Activated CD4-positive, alpha-beta T cell treated with anti-CD3 and anti-CD28 coated beads for 36 hours (primary cell): ENCODE results near the gene AK4. TPM values are rescaled to one million over a fixed set of nuclear protein-coding genes. Genes with fewer than 3 reads are reported as not detected.
A peak's percentile ranks its signal among the peaks of the same experiment; 100 is the strongest.

ENCODE experiments used
- ATAC-seq: fragments of 200-7000 bp; cut with Tn5 transposase; one replicate; pipeline ENCODE4 v1.10.0; 2021; ENCODE audit warnings: mild to moderate bottlenecking, moderate library complexity
- CTCF ChIA-PET: fragments of 350-600 bp; sonication (Branson Sonifier 250); formaldehyde crosslinking; loops from one replicate; lab custom pipeline; 2021; ENCODE audit warnings: antibody characterized with exemption; lab: Charles Lee
- POLR2A ChIA-PET: fragments of 350-600 bp; sonication (Branson Sonifier 250); formaldehyde crosslinking; loops from one replicate; lab custom pipeline; 2021; ENCODE audit warnings: antibody characterized with exemption, inconsistent platforms; lab: Charles Lee
- DNase-seq: peaks from one replicate; pipeline ENCODE4 v3.0.0-alpha.2; 2020
- H3K27ac Mint-ChIP-seq: one replicate; pipeline ENCODE4 v1.8.0; 2021; ENCODE audit warnings: mixed read lengths
- H3K27me3 Mint-ChIP-seq: one replicate; pipeline ENCODE4 v1.8.0; 2021; ENCODE audit warnings: mixed read lengths
- H3K36me3 Mint-ChIP-seq: one replicate; pipeline ENCODE4 v1.8.0; 2021; ENCODE audit warnings: low read depth, mixed read lengths
- H3K4me1 Mint-ChIP-seq: one replicate; pipeline ENCODE4 v1.8.0; 2021; ENCODE audit warnings: mixed read lengths
- H3K4me3 Mint-ChIP-seq: one replicate; pipeline ENCODE4 v1.8.0; 2021; ENCODE audit warnings: mild to moderate bottlenecking, moderate library complexity, mixed read lengths
- H3K9me3 Mint-ChIP-seq: one replicate; pipeline ENCODE4 v1.8.0; 2021; ENCODE audit warnings: low read depth, mixed read lengths
- intact Hi-C, 2 experiments: fragments of 100-400 bp; cut with DNase I in 1 of 2; cut with micrococcal nuclease in 1 of 2; formaldehyde crosslinking; loops; one replicate each; pipeline versions ENCODE4 v1.14.2 to v1.15.1; 2022 to 2024; cut with DNase I, micrococcal nuclease
- total RNA-seq, 2 experiments: library from RNA; stranded (reverse); gene quantifications; one replicate each; pipeline ENCODE4 v1.2.3, GENCODE V29; 2021

Gene AK4
- total RNA-seq, 2 experiments from 2014 or later, result 90.4 to 102 TPM

GRCh38 chr1:65198096-65198495 is 50.1 kb downstream of the AK4 start:
- POLR2A ChIA-PET, result no interaction called here
- Mint-ChIP-seq H3K36me3 (peaks cover 4% of the 10 kb centered on the region), H3K4me1 (no peaks in the 10 kb centered on the region)

GRCh38 chr1:65200411-65200810 is 52.4 kb downstream of the AK4 start:
- Mint-ChIP-seq H3K4me3 (no peak overlapping the region), H3K4me1 (no peaks in the 10 kb centered on the region), H3K36me3 (no peaks in the 10 kb centered on the region), H3K27ac (no peak overlapping the region), H3K9me3 (no peaks in the 10 kb centered on the region), H3K27me3 (peaks cover 12% of the 10 kb centered on the region)
- intact Hi-C loops, result no loop called here
- ChIA-PET CTCF (interaction anchor here (0.7 kb wide), 1 partner anchor 18 kb away, joined by 3 read pairs; no protein-coding TSS in a partner anchor), POLR2A (no interaction called here)
- no peak for ATAC-seq
- DNase-seq, result no peak

More at GRCh38 chr1:65198096-65198495, 50.1 kb downstream of the AK4 start:
- CTCF ChIA-PET, result no interaction called here
- ATAC-seq (no peak), DNase-seq (no peak)
- no peaks in the 10 kb centered on the region for H3K9me3 Mint-ChIP-seq
- intact Hi-C loops, result no loop called here
- no peak overlapping the region for H3K4me3 Mint-ChIP-seq
- H3K27me3 Mint-ChIP-seq, result peaks cover 9% of the 10 kb centered on the region
- H3K27ac Mint-ChIP-seq, result no peak overlapping the region

GRCh38 chr1:65206836-65207235 is 58.8 kb downstream of the AK4 start:
- Mint-ChIP-seq H3K27ac (no peak overlapping the region), H3K4me3 (no peak overlapping the region), H3K36me3 (peaks cover 5% of the 10 kb centered on the region), H3K4me1 (peaks cover 6% of the 10 kb centered on the region), H3K9me3 (no peaks in the 10 kb centered on the region), H3K27me3 (peaks cover 7% of the 10 kb centered on the region)
- intact Hi-C loops, result no loop called here
- CTCF ChIA-PET, result interaction anchor here (0.7 kb wide), 1 partner anchor 298 kb away, joined by 3 read pairs; no protein-coding TSS in a partner anchor
- POLR2A ChIA-PET, result interaction anchor here (0.6 kb wide), 1 partner anchor 243 kb away, joined by 10 read pairs; no protein-coding TSS in a partner anchor
- ATAC-seq (no peak), DNase-seq (no peak)

GRCh38 chr1:65207317-65207716 is 59.3 kb downstream of the AK4 start:
- intact Hi-C loops, result no loop called here
- no peak overlapping the region for H3K27ac Mint-ChIP-seq
- H3K4me3 Mint-ChIP-seq, result no peak overlapping the region
- peaks cover 5% of the 10 kb centered on the region for H3K36me3 Mint-ChIP-seq
- peaks cover 7% of the 10 kb centered on the region for H3K27me3 Mint-ChIP-seq
- ChIA-PET CTCF (interaction anchor here (0.6 to 0.7 kb wide), 5 partner anchors 10 to 977 kb away, joined by 3 read pairs; no protein-coding TSS in a partner anchor), POLR2A (interaction anchor here (0.6 kb wide), 1 partner anchor 244 kb away, joined by 10 read pairs; no protein-coding TSS in a partner anchor)
- DNase-seq, result no peak
- no peak for ATAC-seq
- H3K4me1 Mint-ChIP-seq, result peaks cover 9% of the 10 kb centered on the region
- H3K9me3 Mint-ChIP-seq, result no peaks in the 10 kb centered on the region

GRCh38 chr1:65208563-65208973 is 60.6 kb downstream of the AK4 start:
- POLR2A ChIA-PET, result no interaction called here
- CTCF ChIA-PET, result interaction anchor here (0.6 to 2.1 kb wide), 9 partner anchors 18 to 1093 kb away, joined by 3 to 12 read pairs (median 3); no protein-coding TSS in a partner anchor
- intact Hi-C loops, result loop anchor here in 1 of 2 experiments (2.0 kb wide), 1 partner anchor 60 kb away; the partner anchor contains the start of gene AK4
- ATAC-seq (no peak), DNase-seq (no peak)
- Mint-ChIP-seq H3K4me1 (peaks cover 19% of the 10 kb centered on the region), H3K36me3 (peaks cover 5% of the 10 kb centered on the region), H3K4me3 (no peak overlapping the region), H3K27me3 (peaks cover 7% of the 10 kb centered on the region), H3K9me3 (no peaks in the 10 kb centered on the region), H3K27ac (no peak overlapping the region)

GRCh38 chr1:65209005-65209885 is 61.2 kb downstream of the AK4 start:
- H3K4me3 Mint-ChIP-seq, result no peak overlapping the region
- CTCF ChIA-PET, result interaction anchor here (0.5 to 2.1 kb wide), 10 partner anchors 19 to 1567 kb away, joined by 3 to 12 read pairs (median 4); no protein-coding TSS in a partner anchor
- no peaks in the 10 kb centered on the region for H3K9me3 Mint-ChIP-seq
- intact Hi-C loops, result loop anchor here in 1 of 2 experiments (2.0 kb wide), 1 partner anchor 60 kb away; the partner anchor contains the start of gene AK4
- H3K27me3 Mint-ChIP-seq, result peaks cover 4% of the 10 kb centered on the region
- ATAC-seq (no peak), DNase-seq (peak; percentile 20)
- H3K4me1 Mint-ChIP-seq, result peaks cover 25% of the 10 kb centered on the region
- POLR2A ChIA-PET, result no interaction called here
- H3K36me3 Mint-ChIP-seq, result peaks cover 5% of the 10 kb centered on the region
- no peak overlapping the region for H3K27ac Mint-ChIP-seq

GRCh38 chr1:65210325-65210724 is 62.3 kb downstream of the AK4 start:
- peaks cover 4% of the 10 kb centered on the region for H3K27me3 Mint-ChIP-seq
- intact Hi-C loops, result loop anchor here in 1 of 2 experiments (5.0 kb wide), 1 partner anchor 143 kb away; no protein-coding TSS in a partner anchor
- no peak overlapping the region for H3K27ac Mint-ChIP-seq
- no peak for ATAC-seq
- H3K36me3 Mint-ChIP-seq, result peaks cover 5% of the 10 kb centered on the region
- H3K4me3 Mint-ChIP-seq, result no peak overlapping the region
- POLR2A ChIA-PET, result no interaction called here
- DNase-seq, result no peak
- CTCF ChIA-PET, result interaction anchor here (1.0 kb wide), 1 partner anchor 481 kb away, joined by 4 read pairs; no protein-coding TSS in a partner anchor
- no peaks in the 10 kb centered on the region for H3K9me3 Mint-ChIP-seq
- peaks cover 36% of the 10 kb centered on the region for H3K4me1 Mint-ChIP-seq

GRCh38 chr1:65211331-65211730 is 63.3 kb downstream of the AK4 start:
- Mint-ChIP-seq H3K9me3 (no peaks in the 10 kb centered on the region), H3K27me3 (peaks cover 4% of the 10 kb centered on the region), H3K27ac (no peak overlapping the region), H3K4me1 (peaks cover 41% of the 10 kb centered on the region), H3K36me3 (peaks cover 5% of the 10 kb centered on the region), H3K4me3 (no peak overlapping the region)
- POLR2A ChIA-PET, result no interaction called here
- intact Hi-C loops, result loop anchor here in 1 of 2 experiments (5.0 kb wide), 1 partner anchor 144 kb away; no protein-coding TSS in a partner anchor
- ATAC-seq, result no peak
- no peak for DNase-seq
- CTCF ChIA-PET, result interaction anchor here (1.0 kb wide), 1 partner anchor 480 kb away, joined by 4 read pairs; no protein-coding TSS in a partner anchor

- no peaks in the 10 kb centered on the region for H3K27me3 Mint-ChIP-seq
- no peaks in the 10 kb centered on the region for H3K9me3 Mint-ChIP-seq
- ChIA-PET CTCF (interaction anchor here (0.6 to 3.4 kb wide), 8 partner anchors 12 to 481 kb away, joined by 3 to 13 read pairs (median 3); no protein-coding TSS in a partner anchor), POLR2A (interaction anchor here (0.6 kb wide), 2 partner anchors 23 to 210 kb away, joined by 3 to 4 read pairs; no protein-coding TSS in a partner anchor)
- peaks cover 44% of the 10 kb centered on the region for H3K4me1 Mint-ChIP-seq
- DNase-seq (peak; percentile 62), ATAC-seq (peak; percentile 90)
- intact Hi-C loops, result loop anchor here (2.0 to 5.0 kb wide), 2 partner anchors 146 to 151 kb away; no protein-coding TSS in a partner anchor
- peak overlapping the region; percentile 59 for H3K27ac Mint-ChIP-seq
- peaks cover 5% of the 10 kb centered on the region for H3K36me3 Mint-ChIP-seq
- H3K4me3 Mint-ChIP-seq, result no peak overlapping the region
These were observed 65.4 kb downstream of the AK4 start for GRCh38 chr1:65213271-65214023.

- POLR2A ChIA-PET, result no interaction called here
- Mint-ChIP-seq H3K4me3 (no peak overlapping the region), H3K36me3 (peaks cover 9% of the 10 kb centered on the region), H3K27ac (peak overlapping the region; percentile 40), H3K9me3 (no peaks in the 10 kb centered on the region), H3K27me3 (no peaks in the 10 kb centered on the region), H3K4me1 (peaks cover 44% of the 10 kb centered on the region)
- CTCF ChIA-PET, result interaction anchor here (0.6 to 3.4 kb wide), 6 partner anchors 13 to 473 kb away, joined by 3 to 13 read pairs (median 4); no protein-coding TSS in a partner anchor
- DNase-seq, result peak; percentile 13
- intact Hi-C loops, result loop anchor here (5.0 kb wide), 2 partner anchors 147 to 473 kb away; no protein-coding TSS in a partner anchor
- ATAC-seq, result peak; percentile 45
These were observed 66.5 kb downstream of the AK4 start for GRCh38 chr1:65214340-65215027.
